A549 (cell line): ENCODE results near the gene ZFYVE27. TPM values are rescaled to one million over a fixed set of nuclear protein-coding genes. Genes with fewer than 3 reads are reported as not detected.

Source experiments
- ATAC-seq, 2 experiments: fragments of 200-7000 bp in 1 of 2; fragments of >200 bp in 1 of 2; cut with Nextera tagmentation in 1 of 2; cut with Tn5 transposase in 1 of 2; 3 replicates each; pipeline versions ENCODE4 v1.8.0 to v1.9.1; 2018 to 2020; ENCODE audit warnings: mild to moderate bottlenecking in 1 of 2, moderate library complexity in 1 of 2
- CTCF ChIA-PET: fragments of 300-600 bp; sonication (Branson Sonifier 250); formaldehyde crosslinking; extraction: SDS; loops from one replicate; lab custom pipeline; 2021; ENCODE audit warnings: antibody characterized with exemption, inconsistent platforms; lab: Yijun Ruan, JAX
- POLR2A ChIA-PET: fragments of 350-600 bp; formaldehyde crosslinking; extraction: SDS; loops from one replicate; lab custom pipeline; 2021; ENCODE audit warnings: antibody characterized with exemption, inconsistent platforms; lab: Yijun Ruan, JAX
- DNase-seq, 2 experiments: peaks; one replicate each; pipeline versions ENCODE4 v3.0.0 to v3.0.0-alpha.2; 2011 to 2016; ENCODE audit warnings: low read depth in 1 of 2, low spot score in 1 of 2
- FAIRE-seq: peaks from 2 replicates; lab custom pipeline; 2011; peaks lifted over from hg19 to GRCh38; lab: Jason Lieb, UNC
- H3K27ac ChIP-seq, 2 experiments: fragments of >200 bp; sonication (Bioruptor Twin); formaldehyde crosslinking; 3 replicates each; pipeline ENCODE4 v1.5.1; 2016 to 2017
- H3K4me1 ChIP-seq: fragments of >200 bp; sonication (Bioruptor Twin); formaldehyde crosslinking; 3 replicates; pipeline ENCODE4 v1.6.1; 2016
- H3K4me2 ChIP-seq: fragments of >200 bp; sonication (Bioruptor Twin); formaldehyde crosslinking; 3 replicates; pipeline ENCODE4 v1.6.1; 2016
- H3K4me3 ChIP-seq: fragments of >200 bp; sonication (Bioruptor Twin); formaldehyde crosslinking; 3 replicates; pipeline ENCODE4 v1.5.1; 2016
- H3K9me3 ChIP-seq: fragments of >200 bp; sonication (Bioruptor Twin); formaldehyde crosslinking; 3 replicates; pipeline ENCODE4 v1.6.1; 2016
- BCL3 ChIP-seq: fragments of >200 bp; sonication (Bioruptor Twin); formaldehyde crosslinking; IDR thresholded peaks from 3 replicates; pipeline ENCODE4 v1.6.1; 2016
- CBX2 ChIP-seq: fragments of 200-600 bp; sonication (generic); IDR thresholded peaks from 2 replicates; pipeline ENCODE4 v1.6.1; 2016; ENCODE audit warnings: low read depth, mild to moderate bottlenecking, borderline replicate concordance
- CBX8 ChIP-seq: fragments of 200-600 bp; sonication (generic); IDR thresholded peaks from 2 replicates; pipeline ENCODE4 v1.6.1; 2016
- CHD2 ChIP-seq: fragments of 150-350 bp; IDR thresholded peaks from 2 replicates; pipeline ENCODE4 v1.6.1; 2014; ENCODE audit warnings: low read length; ENCODE audit not compliant: partially characterized antibody
- CTCF ChIP-seq: fragments of >200 bp; sonication (Bioruptor Twin); formaldehyde crosslinking; IDR thresholded peaks from 3 replicates; pipeline ENCODE4 v1.5.1; 2016
- EHF ChIP-seq: fragments of 250-450 bp; sonication (Bioruptor Pico); IDR thresholded peaks from 2 replicates; pipeline ENCODE4 v1.5.0; 2020; ENCODE audit warnings: mild to moderate bottlenecking
- EHMT2 ChIP-seq: fragments of 200-600 bp; sonication (generic); IDR thresholded peaks from 2 replicates; pipeline ENCODE4 v1.6.1; 2016; ENCODE audit warnings: antibody characterized with exemption, low read depth, mild to moderate bottlenecking, moderate library complexity
- ELK1 ChIP-seq: fragments of 150-350 bp; IDR thresholded peaks from 2 replicates; pipeline ENCODE4 v1.6.1; 2014; ENCODE audit warnings: low read depth, mild to moderate bottlenecking, low read length
- HES2 ChIP-seq: fragments of >200 bp; sonication (Bioruptor Twin); formaldehyde crosslinking; IDR thresholded peaks from 2 replicates; pipeline ENCODE4 v1.6.1; 2016
- HOXB5 ChIP-seq: fragments of 250-450 bp; sonication (Bioruptor Pico); IDR thresholded peaks from 2 replicates; pipeline ENCODE4 v1.5.0; 2020; ENCODE audit warnings: mild to moderate bottlenecking, moderate library complexity
- JUNB ChIP-seq: fragments of >200 bp; sonication (Bioruptor Twin); formaldehyde crosslinking; IDR thresholded peaks from 2 replicates; pipeline ENCODE4 v1.6.1; 2016
- MAZ ChIP-seq: fragments of 150-350 bp; IDR thresholded peaks from 2 replicates; pipeline ENCODE4 v1.6.1; 2014; ENCODE audit warnings: antibody characterized with exemption, low read depth, low read length, borderline replicate concordance
- MYC ChIP-seq: IDR thresholded peaks from 2 replicates; pipeline ENCODE4 v1.6.1; 2012; ENCODE audit warnings: mild to moderate bottlenecking, inconsistent platforms, low read length, improper control_type of control experiment, borderline replicate concordance
- NFE2L2 ChIP-seq: fragments of 150-350 bp; conservative IDR thresholded peaks from 2 replicates; pipeline ENCODE4 v1.6.1; 2014; ENCODE audit warnings: low read length
- POLR2AphosphoS2 ChIP-seq: conservative IDR thresholded peaks from 2 replicates; pipeline ENCODE4 v1.6.1; 2012; ENCODE audit warnings: low read length, improper control_type of control experiment, inconsistent platforms
- RFX5 ChIP-seq: fragments of 450-650 bp; IDR thresholded peaks from 2 replicates; pipeline ENCODE4 v1.7.1; 2014; ENCODE audit warnings: antibody characterized with exemption, mild to moderate bottlenecking, moderate library complexity
- SMC3 ChIP-seq: fragments of >200 bp; sonication (Bioruptor Twin); formaldehyde crosslinking; IDR thresholded peaks from 3 replicates; pipeline ENCODE4 v1.6.1; 2018; ENCODE audit warnings: inconsistent platforms
- SREBF2 ChIP-seq: fragments of 450-650 bp; IDR thresholded peaks from 2 replicates; pipeline ENCODE4 v1.6.1; 2014; ENCODE audit warnings: mild to moderate bottlenecking, moderate library complexity
- TP53 ChIP-seq: fragments of 250-450 bp; sonication (Bioruptor Pico); IDR thresholded peaks from 2 replicates; pipeline ENCODE4 v1.5.0; 2021; ENCODE audit warnings: mild to moderate bottlenecking, moderate library complexity
- ZFP36 ChIP-seq: fragments of 450-650 bp; IDR thresholded peaks from 2 replicates; pipeline ENCODE4 v1.6.1; 2014; ENCODE audit warnings: borderline replicate concordance; ENCODE audit not compliant: partially characterized antibody
- ZSCAN20 ChIP-seq: fragments of 250-450 bp; sonication (Bioruptor Pico); IDR thresholded peaks from 2 replicates; pipeline ENCODE4 v1.8.0; 2022; ENCODE audit warnings: mild to moderate bottlenecking, moderate library complexity
- whole genome bisulfite sequencing: methylation state at CpG from one replicate; pipeline ENCODE4 v1.1.6; 2017; ENCODE audit errors: missing lambda C conversion rate; 5-methylcytosine and 5-hydroxymethylcytosine counted together
- polyA plus RNA-seq, 4 experiments: library from polyadenylated mRNA; depleted of rRNA in 3 of 4; stranded (reverse); fragments of >200 nt; fragmentation: RNase III in 1 of 4; extraction: RNeasy Plus Mini Kit Qiagen cat#74134 plus additional on column Dnase treatment in 1 of 4; gene quantifications; 2 replicates in 3 of 4; 3 replicates in 1 of 4; pipeline ENCODE4 v1.2.3, GENCODE V29; 2011 to 2017

ZFYVE27 gene
- polyA plus RNA-seq, 2 of the 4 experiments (the other 2 are of a cell fraction): 17.1 to 20.1 TPM

- 98% methylated on average over 2 of the region's 2 CpGs for WGBS
- ChIA-PET POLR2A (interaction anchor here (2.3 kb wide), 1 partner anchor 32 kb away, joined by 8 read pairs; the partner anchor contains the start of gene AVPI1), CTCF (interaction anchor here (0.9 to 36.9 kb wide), 4 partner anchors 3 to 44 kb away, joined by 3 to 1127 read pairs (median 1006); partner anchors contain the start of genes AVPI1, MARVELD1 and ZFYVE27)
- no peak for ATAC-seq
- TF ChIP-seq EHF (CRISPR knock-in tag): no peak
- TF ChIP-seq HES2: no peak
- TF ChIP-seq ELK1: no peak
- TF ChIP-seq EHMT2: no peak
- FAIRE-seq: no peak
- Histone ChIP-seq H3K4me1 (peaks cover 46% of the 10 kb centered on the region), H3K4me3 (no peak overlapping the region), H3K27ac (peak overlapping the region; percentile 69 to 81; a peak in 4 of 6 replicates), H3K9me3 (no peaks in the 10 kb centered on the region), H3K4me2 (no peak overlapping the region; the same call in 2 of the 3 replicates)
- no peak for DNase-seq
Measured at GRCh38 chr10:97719602-97720001, 17.3 kb upstream of the ZFYVE27 start.

GRCh38 chr10:97721871-97722780, 14.8 kb upstream of the ZFYVE27 start:
- Histone ChIP-seq H3K4me2 (no peak overlapping the region), H3K4me3 (no peak overlapping the region), H3K4me1 (peaks cover 46% of the 10 kb centered on the region), H3K27ac (no peak overlapping the region; a peak in 1 of 6 replicates), H3K9me3 (peaks cover 2% of the 10 kb centered on the region; the same call in 1 of the 3 replicates)
- WGBS: 77% methylated on average over 12 of the region's 12 CpGs
- ChIA-PET CTCF (interaction anchor here (0.6 to 36.9 kb wide), 7 partner anchors 9 to 52 kb away, joined by 3 to 1127 read pairs (median 9); partner anchors contain the start of genes AVPI1, MARVELD1 and ZFYVE27), POLR2A (no interaction called here)
- no peak for FAIRE-seq
- DNase-seq: no peak
- ATAC-seq: no peak
- TF ChIP-seq MYC (no peak), MAZ (no peak), HOXB5 (CRISPR knock-in tag) (no peak), ZSCAN20 (CRISPR knock-in tag) (no peak), ZFP36 (no peak), RFX5 (no peak), SREBF2 (no peak), CBX8 (no peak), EHF (CRISPR knock-in tag) (no peak), CHD2 (no peak), POLR2AphosphoS2 (no peak), TP53 (CRISPR knock-in tag) (no peak), BCL3 (no peak), SMC3 (no peak), CBX2 (no peak), CTCF (no peak), JUNB (no peak), NFE2L2 (no peak)
